Keratinocyte (primary cell): ENCODE results near the gene TRIM9. TPM values are rescaled to one million over a fixed set of nuclear protein-coding genes. Genes with fewer than 3 reads are reported as not detected.

ENCODE experiments used
- DNase-seq: peaks from one replicate; pipeline ENCODE4 v3.0.0-alpha.2; 2011; ENCODE audit warnings: low read depth, missing footprints, low spot score
- FAIRE-seq: peaks from 2 replicates; lab custom pipeline; 2011; peaks lifted over from hg19 to GRCh38; lab: Jason Lieb, UNC
- H2AFZ ChIP-seq: 2 replicates; pipeline ENCODE4 v1.6.0; 2012; ENCODE audit warnings: low read length, control low read depth, inconsistent platforms; ENCODE audit not compliant: control insufficient read depth
- H3K27ac ChIP-seq: 2 replicates; pipeline ENCODE4 v1.5.1; 2011; ENCODE audit warnings: low read length; ENCODE audit not compliant: control insufficient read depth, insufficient read depth
- H3K27me3 ChIP-seq: 3 replicates; pipeline ENCODE4 v1.6.0; 2011; ENCODE audit warnings: low read length; ENCODE audit not compliant: control insufficient read depth, insufficient read depth; ENCODE audit errors: extremely low read depth
- H3K36me3 ChIP-seq, 2 experiments: 2 replicates in 1 of 2; 3 replicates in 1 of 2; pipeline ENCODE4 v1.5.1; 2011; ENCODE audit warnings: low read length in 2 of 2, mild to moderate bottlenecking in 1 of 2; ENCODE audit not compliant: control insufficient read depth in 2 of 2, insufficient read depth in 2 of 2; ENCODE audit errors: extremely low read depth in 1 of 2
- H3K4me1 ChIP-seq: 3 replicates; pipeline ENCODE4 v1.5.1; 2011; ENCODE audit warnings: low read length; ENCODE audit not compliant: control insufficient read depth, insufficient read depth; ENCODE audit errors: extremely low read depth
- H3K4me2 ChIP-seq: 3 replicates; pipeline ENCODE4 v1.6.0; 2011; ENCODE audit warnings: low read depth, low read length; ENCODE audit not compliant: control insufficient read depth, insufficient read depth; ENCODE audit errors: extremely low read depth
- H3K4me3 ChIP-seq, 3 experiments: fragments of 200-600 bp in 1 of 3; sonication (generic) in 1 of 3; 2 replicates in 2 of 3; 3 replicates in 1 of 3; pipeline ENCODE4 v1.5.1; 2011 to 2016; ENCODE audit warnings: low read length in 3 of 3, mild to moderate bottlenecking in 3 of 3, control low read depth in 2 of 3, inconsistent platforms in 1 of 3, low read depth in 1 of 3, mixed read lengths in 1 of 3, mixed run types in 1 of 3, moderate library complexity in 1 of 3; ENCODE audit not compliant: control insufficient read depth in 2 of 3, insufficient read depth in 2 of 3; ENCODE audit errors: extremely low read depth in 1 of 3
- H3K79me2 ChIP-seq: 2 replicates; pipeline ENCODE4 v1.6.0; 2012; ENCODE audit warnings: low read length; ENCODE audit not compliant: control insufficient read depth, insufficient read depth
- H3K9ac ChIP-seq: 3 replicates; pipeline ENCODE4 v1.6.0; 2011; ENCODE audit warnings: low read length; ENCODE audit not compliant: control insufficient read depth, insufficient read depth; ENCODE audit errors: extremely low read depth
- H3K9me1 ChIP-seq: 3 replicates; pipeline ENCODE4 v1.6.0; 2011; ENCODE audit warnings: low read length; ENCODE audit not compliant: control insufficient read depth, insufficient read depth; ENCODE audit errors: extremely low read depth
- H3K9me3 ChIP-seq: 2 replicates; pipeline ENCODE4 v1.5.1; 2012; ENCODE audit warnings: low read depth, low read length; ENCODE audit not compliant: control insufficient read depth
- H4K20me1 ChIP-seq: 3 replicates; pipeline ENCODE4 v1.6.0; 2011; ENCODE audit warnings: low read length; ENCODE audit not compliant: control insufficient read depth, insufficient read depth; ENCODE audit errors: extremely low read depth
- CTCF ChIP-seq, 3 experiments: IDR thresholded peaks in 1 of 3; conservative IDR thresholded peaks in 1 of 3; optimal IDR thresholded peaks in 1 of 3; 2 replicates in 2 of 3; 3 replicates in 1 of 3; pipeline versions ENCODE3 to v1.5.1; 2011; ENCODE audit warnings: low read length in 3 of 3, mild to moderate bottlenecking in 3 of 3, moderate library complexity in 2 of 3, control low read depth in 1 of 3, inconsistent platforms in 1 of 3; ENCODE audit not compliant: insufficient read depth in 2 of 3; ENCODE audit errors: extremely low read depth in 1 of 3
- EZH2 ChIP-seq: IDR thresholded peaks from one replicate; pipeline ENCODE4 v1.6.1; 2012; ENCODE audit warnings: inconsistent platforms, mild to moderate bottlenecking, low read length, moderate library complexity
- dilution Hi-C: fragments of 300-500 bp; cut with MboI; formaldehyde crosslinking; loops from one replicate; pipeline ENCODE4 v1.7.0; 2020; ENCODE audit warnings: low sequenced_read_pairs; ENCODE audit not compliant: extremely low pct_ligation_motif_present
- polyA plus RNA-seq, 5 experiments: library from polyadenylated mRNA; depleted of rRNA in 3 of 5; stranded (reverse) in 3 of 5; stranded (forward) in 1 of 5; unstranded in 1 of 5; fragments of >200 nt; gene quantifications; 1 replicate in 1 of 5; 2 replicates in 3 of 5; 3 replicates in 1 of 5; pipeline versions ENCODE4 v1.2.1 to v1.2.3, GENCODE V29; 2011 to 2012; ENCODE audit warnings: missing spikeins in 2 of 5, low read depth in 1 of 5, low replicate concordance in 1 of 5

Gene TRIM9
- polyA plus RNA-seq, 1 donor (not counting 4 experiments of a cell fraction or from before 2014, with no cell fraction given) = 0.04 TPM

- H2AFZ ChIP-seq = no peak overlapping the region
- no peak overlapping the region for H3K4me2 ChIP-seq
- no peaks in the 10 kb centered on the region for H3K79me2 ChIP-seq
- no peaks in the 10 kb centered on the region for H3K9me1 ChIP-seq
- dilution Hi-C loops = no loop called here
- TF ChIP-seq EZH2 (no peak), CTCF (optimal IDR thresholded peaks at IDR 0.05 in 1 of 3, IDR thresholded peaks at IDR 0.05 in 1 of 3, conservative IDR thresholded peaks at IDR 0.05 in 1 of 3; ENCODE audit: extremely low read depth in 1 of 3, insufficient read depth in 2 of 3, low read length in 3 of 3) (no peak)
- H3K36me3 ChIP-seq = no peaks in the 10 kb centered on the region
- H3K4me1 ChIP-seq = no peaks in the 10 kb centered on the region
- peaks cover 14% of the 10 kb centered on the region for H3K27me3 ChIP-seq
- DNase-seq = no peak
- no peaks in the 10 kb centered on the region for H4K20me1 ChIP-seq
- FAIRE-seq = no peak
- H3K27ac ChIP-seq = no peak overlapping the region
- H3K4me3 ChIP-seq = no peak overlapping the region
- H3K9ac ChIP-seq = no peak overlapping the region
- no peaks in the 10 kb centered on the region for H3K9me3 ChIP-seq
Measured at GRCh38 chr14:51039252-51039651, 55.7 kb downstream of the TRIM9 start.

DNA sequence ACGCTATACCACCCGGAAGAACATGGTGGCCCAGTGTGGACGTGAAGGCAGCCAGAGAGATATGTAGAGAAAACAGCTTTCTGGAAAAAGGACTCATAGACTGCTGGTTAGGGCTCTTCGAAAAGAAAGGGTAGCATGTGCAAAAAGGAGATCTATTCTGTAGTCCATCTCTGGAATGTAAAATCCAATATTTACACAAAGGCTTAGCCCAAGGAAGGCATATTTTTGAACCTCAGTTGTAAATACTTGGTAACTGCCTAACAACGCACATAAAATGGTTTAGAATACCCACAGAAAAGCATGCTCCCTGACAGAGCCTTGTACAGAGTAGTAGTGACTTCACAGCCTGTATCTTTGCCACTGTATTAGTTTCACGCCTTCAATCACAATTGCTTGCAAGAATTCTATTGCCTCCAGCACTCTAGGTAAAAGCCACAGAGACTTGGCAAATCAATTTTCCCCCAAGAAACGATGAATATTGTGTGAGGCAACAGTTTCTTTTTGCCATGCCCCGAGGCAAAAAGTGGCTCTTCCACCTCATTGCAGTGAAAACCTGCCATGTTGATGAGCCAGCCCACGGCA, 59.2 kb downstream of the TRIM9 start:
- Histone ChIP-seq H3K36me3 (no peaks in the 10 kb centered on the region), H3K9me3 (no peaks in the 10 kb centered on the region), H3K4me3 (no peak overlapping the region), H3K79me2 (no peaks in the 10 kb centered on the region), H3K27me3 (no peaks in the 10 kb centered on the region), H3K27ac (no peak overlapping the region), H3K9me1 (no peaks in the 10 kb centered on the region), H3K4me2 (no peak overlapping the region), H3K9ac (no peak overlapping the region), H4K20me1 (no peaks in the 10 kb centered on the region), H2AFZ (no peak overlapping the region), H3K4me1 (no peaks in the 10 kb centered on the region)
- DNase-seq (no peak), FAIRE-seq (no peak)
- dilution Hi-C loops = no loop called here
- TF ChIP-seq EZH2 (no peak), CTCF (optimal IDR thresholded peaks at IDR 0.05 in 1 of 3, IDR thresholded peaks at IDR 0.05 in 1 of 3, conservative IDR thresholded peaks at IDR 0.05 in 1 of 3; ENCODE audit: extremely low read depth in 1 of 3, insufficient read depth in 2 of 3, low read length in 3 of 3) (no peak)
